Stimulated activated CD8-positive, alpha-beta memory T cell treated with anti-CD3 and anti-CD28 coated beads, Interleukin-7, amount 100 ng/mL, for 4 hours (primary cell): ENCODE data around the gene ADGRG3.

Source experiments
- DNase-seq, 2 donors: peaks; one replicate each; pipeline ENCODE4 v3.0.0-alpha.2; 2020; ENCODE audit warnings: low read depth in 2 of 2

The ADGRG3 gene

GRCh38 chr16:57630931-57631845 lies 36.9 kb upstream of the ADGRG3 start:
- DNase-seq: no peak

- no peak for DNase-seq
These were observed 35.5 kb upstream of the ADGRG3 start for GRCh38 chr16:57632568-57632967.

GRCh38 chr16:57633383-57634064 lies 34.6 kb upstream of the ADGRG3 start:
- DNase-seq: no peak

GRCh38 chr16:57634171-57634570 lies 33.9 kb upstream of the ADGRG3 start:
- DNase-seq: no peak

- DNase-seq: no peak
These were observed 32.6 kb upstream of the ADGRG3 start for GRCh38 chr16:57635266-57636097.

- no peak for DNase-seq
These were observed 31.9 kb upstream of the ADGRG3 start for GRCh38 chr16:57636184-57636583.

GRCh38 chr16:57637020-57637419 lies 31.1 kb upstream of the ADGRG3 start:
- DNase-seq: no peak

- no peak for DNase-seq
These were observed 30.7 kb upstream of the ADGRG3 start for GRCh38 chr16:57637424-57637823.

GRCh38 chr16:57637965-57638364 lies 30.1 kb upstream of the ADGRG3 start:
- DNase-seq: no peak

- no peak for DNase-seq
These were observed 29.7 kb upstream of the ADGRG3 start for GRCh38 chr16:57638381-57638780.

GRCh38 chr16:57639172-57639887 lies 28.8 kb upstream of the ADGRG3 start:
- no peak for DNase-seq

GRCh38 chr16:57640185-57640584 lies 27.9 kb upstream of the ADGRG3 start:
- DNase-seq: no peak

GRCh38 chr16:57640612-57641011 lies 27.5 kb upstream of the ADGRG3 start:
- no peak for DNase-seq

- DNase-seq: no peak
These were observed 25.7 kb upstream of the ADGRG3 start for GRCh38 chr16:57642160-57643135.

- no peak for DNase-seq
These were observed 24.8 kb upstream of the ADGRG3 start for GRCh38 chr16:57643147-57643874.

- no peak for DNase-seq
These were observed 24.2 kb upstream of the ADGRG3 start for GRCh38 chr16:57643910-57644309.

GRCh38 chr16:57644383-57645014 lies 23.6 kb upstream of the ADGRG3 start:
- DNase-seq: no peak

GRCh38 chr16:57645169-57645568 lies 22.9 kb upstream of the ADGRG3 start:
- DNase-seq: no peak
